Neural cell (in vitro differentiated cells): ENCODE measurements around the gene ZNF528. TPM values are rescaled to one million over a fixed set of nuclear protein-coding genes. Genes with fewer than 3 reads are reported as not detected.

Experiments used
- H2AFZ ChIP-seq: fragments of 200-600, 300-800 bp; sonication (generic), shearing (Covaris generic); 2 replicates; pipeline ENCODE4 v1.6.0; 2014; ENCODE audit warnings: low read depth, mild to moderate bottlenecking, antibody characterized with exemption, low read length, moderate library complexity
- H3F3A ChIP-seq: fragments of 200-600 bp; shearing (Covaris generic); 2 replicates; pipeline ENCODE4 v1.6.1; 2016; ENCODE audit warnings: mild to moderate bottlenecking, moderate library complexity, mixed read lengths, antibody characterized with exemption, low read length; ENCODE audit not compliant: insufficient read depth, poor library complexity, severe bottlenecking
- H3K27ac ChIP-seq: fragments of 200-600, 300-800 bp; sonication (generic), shearing (Covaris generic); 2 replicates; pipeline ENCODE4 v1.5.1; 2014; ENCODE audit warnings: mild to moderate bottlenecking, low read length, moderate library complexity
- H3K27me3 ChIP-seq: fragments of 300-800, 200-600 bp; sonication (generic), shearing (Covaris generic); 2 replicates; pipeline ENCODE4 v1.6.0; 2014; ENCODE audit warnings: mild to moderate bottlenecking, low read depth, low read length, moderate library complexity; ENCODE audit not compliant: insufficient read depth
- H3K36me3 ChIP-seq: fragments of 300-800, 200-600 bp; sonication (generic), shearing (Covaris generic); 2 replicates; pipeline ENCODE4 v1.5.1; 2014; ENCODE audit warnings: mild to moderate bottlenecking, antibody characterized with exemption, low read length, moderate library complexity; ENCODE audit not compliant: insufficient read depth
- H3K4me2 ChIP-seq: fragments of 300-800, 200-600 bp; sonication (generic), shearing (Covaris generic); 2 replicates; pipeline ENCODE4 v1.6.0; 2014; ENCODE audit warnings: mild to moderate bottlenecking, low read length
- H3K4me3 ChIP-seq: fragments of 300-800, 200-600 bp; sonication (generic), shearing (Covaris generic); 2 replicates; pipeline ENCODE4 v1.5.1; 2014; ENCODE audit warnings: mild to moderate bottlenecking, low read length, moderate library complexity
- H3K79me2 ChIP-seq: fragments of 200-600 bp; shearing (Covaris generic); replicated peaks from 2 replicates; pipeline ENCODE4 v1.6.0; 2014; ENCODE audit warnings: mild to moderate bottlenecking, low read length, moderate library complexity; ENCODE audit not compliant: insufficient read depth
- H3K9ac ChIP-seq: fragments of 300-800, 200-600 bp; sonication (generic), shearing (Covaris generic); 2 replicates; pipeline ENCODE4 v1.6.1; 2016; ENCODE audit warnings: mild to moderate bottlenecking, low read length, mixed read lengths
- H3K9me2 ChIP-seq: fragments of 200-600 bp; shearing (Covaris generic); 2 replicates; pipeline ENCODE4 v1.6.1; 2016; ENCODE audit warnings: mild to moderate bottlenecking, low read length, mixed read lengths; ENCODE audit not compliant: insufficient read depth
- H3K9me3 ChIP-seq: fragments of 200-600, 300-800 bp; sonication (generic), shearing (Covaris generic); 2 replicates; pipeline ENCODE4 v1.6.1; 2016; ENCODE audit warnings: mild to moderate bottlenecking, mixed run types, low read length, moderate library complexity, mixed read lengths
- H4K20me1 ChIP-seq: fragments of 200-600 bp; shearing (Covaris generic); 2 replicates; pipeline ENCODE4 v1.6.1; 2016; ENCODE audit warnings: mild to moderate bottlenecking, mixed run types; ENCODE audit not compliant: insufficient read depth
- CTCF ChIP-seq: fragments of 450-650 bp; IDR thresholded peaks from 2 replicates; pipeline ENCODE4 v1.5.1; 2014; ENCODE audit warnings: antibody characterized with exemption, mild to moderate bottlenecking, moderate library complexity; ENCODE audit not compliant: poor library complexity, severe bottlenecking
- TAF1 ChIP-seq: IDR thresholded peaks from 2 replicates; pipeline ENCODE4 v1.6.1; 2012; ENCODE audit warnings: low read depth
- polyA plus RNA-seq: library from polyadenylated mRNA; depleted of rRNA; stranded (reverse); fragments of >200 nt; gene quantifications from 2 replicates; pipeline ENCODE4 v1.2.3, GENCODE V29; 2014
- small RNA-seq, 3 experiments: library from RNA; depleted of rRNA; stranded (forward); fragments of <200 nt; gene quantifications; one replicate each; pipeline ENCODE3, GENCODE V24; 2012

ZNF528 gene
- polyA plus RNA-seq, 1 donor from 2014 or later, result 44.3 TPM

- Histone ChIP-seq H3K4me2 (no peak overlapping the region), H3K36me3 (no peaks in the 10 kb centered on the region), H3K4me3 (no peak overlapping the region), H3K79me2 (no peaks in the 10 kb centered on the region), H3K27ac (no peak overlapping the region), H3K27me3 (no peaks in the 10 kb centered on the region), H4K20me1 (no peaks in the 10 kb centered on the region), H3K9me3 (peaks cover 5% of the 10 kb centered on the region), H3F3A (no peaks in the 10 kb centered on the region), H3K9ac (no peak overlapping the region), H3K9me2 (no peaks in the 10 kb centered on the region), H2AFZ (no peak overlapping the region)
- no peak for TF ChIP-seq TAF1
- peak; percentile 12 for TF ChIP-seq CTCF
Observed at GRCh38 chr19:52464798-52465470, 67.3 kb downstream of the ZNF528 start.

Small RNAs within 50 kb of the gene (small RNA-seq; reads per million reads assigned to genes)
- 0 reads per million in 3 experiments for gene AC010332.1

Other genes with a start within 250 kb of the ZNF528 start
- 13.2 and 24.5 TPM in 2 replicates for gene ZNF836, start 226.2 kb upstream of the ZNF528 start, polyA plus RNA-seq
- gene PPP2R1A, start 207.8 kb upstream of the ZNF528 start, polyA plus RNA-seq, result 394 and 458 TPM in 2 replicates
- 21.8 and 24.2 TPM in 2 replicates for gene ZNF766, start 128.3 kb upstream of the ZNF528 start, polyA plus RNA-seq
- 7.7 and 18.0 TPM in 2 replicates for gene ZNF480, start 100.7 kb upstream of the ZNF528 start, polyA plus RNA-seq
- 23.1 and 28.3 TPM in 2 replicates for gene ZNF610, start 61.6 kb upstream of the ZNF528 start, polyA plus RNA-seq
- 37.8 and 41.8 TPM in 2 replicates for gene ZNF880, start 27.9 kb upstream of the ZNF528 start, polyA plus RNA-seq
- 1.1 and 2.9 TPM in 2 replicates for gene ZNF534, start 31.3 kb downstream of the ZNF528 start, polyA plus RNA-seq
- 0.47 and 1.1 TPM in 2 replicates for gene ZNF578, start 55.7 kb downstream of the ZNF528 start, polyA plus RNA-seq
- 6.5 and 13.4 TPM in 2 replicates for gene ZNF808, start 129.8 kb downstream of the ZNF528 start, polyA plus RNA-seq
- gene ZNF701, start 172.4 kb downstream of the ZNF528 start, polyA plus RNA-seq, result 8.0 and 8.1 TPM in 2 replicates
- 69.3 and 100.0 TPM in 2 replicates for gene ZNF83, start 240.5 kb downstream of the ZNF528 start, polyA plus RNA-seq